GM19463 (cell line): Measurements from ENCODE around the gene MORN1.

Source experiments
- ATAC-seq: cut with Tn5 transposase; IDR thresholded peaks from one replicate; pipeline ENCODE4 v1.9.1; 2021; ENCODE audit warnings: mild to moderate bottlenecking, moderate library complexity; ENCODE audit not compliant: unreplicated experiment

MORN1 gene

GRCh38 chr1:2375923-2376260, 15.5 kb downstream of the MORN1 start:
- ATAC-seq = no peak

GRCh38 chr1:2375246-2375922, 16.0 kb downstream of the MORN1 start:
- ATAC-seq = no peak

- no peak for ATAC-seq
Observed at GRCh38 chr1:2374252-2375155, 16.9 kb downstream of the MORN1 start.

- ATAC-seq = no peak
Observed at GRCh38 chr1:2373551-2374251, 17.7 kb downstream of the MORN1 start.

- ATAC-seq = no peak
Observed at GRCh38 chr1:2372551-2373490, 18.5 kb downstream of the MORN1 start.

- ATAC-seq = no peak
Observed at GRCh38 chr1:2368053-2368744, 23.2 kb downstream of the MORN1 start.

- ATAC-seq = no peak
Observed at GRCh38 chr1:2363847-2364513, 27.4 kb downstream of the MORN1 start.

- ATAC-seq = no peak
Observed at GRCh38 chr1:2360588-2361364, 30.6 kb downstream of the MORN1 start.

GRCh38 chr1:2358651-2359640, 32.4 kb downstream of the MORN1 start:
- no peak for ATAC-seq

- ATAC-seq = no peak
Observed at GRCh38 chr1:2358072-2358471, 33.3 kb downstream of the MORN1 start.

- no peak for ATAC-seq
Observed at GRCh38 chr1:2356911-2357845, 34.2 kb downstream of the MORN1 start.

- ATAC-seq = no peak
Observed at GRCh38 chr1:2356401-2356800, 35.0 kb downstream of the MORN1 start.

- no peak for ATAC-seq
Observed at GRCh38 chr1:2355373-2356261, 35.7 kb downstream of the MORN1 start.

- ATAC-seq = no peak
Observed at GRCh38 chr1:2354511-2355372, 36.6 kb downstream of the MORN1 start.
